GM21381 (cell line): ENCODE data around the gene ADAM30.

ENCODE experiments used
- ATAC-seq: cut with Tn5 transposase; IDR thresholded peaks from one replicate; pipeline ENCODE4 v1.9.1; 2021; ENCODE audit warnings: mild to moderate bottlenecking, moderate library complexity; ENCODE audit not compliant: unreplicated experiment

ADAM30 gene

GRCh38 chr1:119896303-119896702, at the start of gene ADAM30:
Gene ADAM30, minus strand, starts transcription at chr1:119896515. Its CDS starts 179 bp downstream, at chr1:119896336.
- ATAC-seq = no peak

- no peak for ATAC-seq
These were observed 46.9 kb upstream of the ADAM30 start for GRCh38 chr1:119943216-119943615.

GRCh38 chr1:119941392-119941791, 45.1 kb upstream of the ADAM30 start:
- no peak for ATAC-seq

- ATAC-seq = no peak
These were observed 44.4 kb upstream of the ADAM30 start for GRCh38 chr1:119940697-119941096.

GRCh38 chr1:119937198-119937597, 40.9 kb upstream of the ADAM30 start:
- no peak for ATAC-seq

- ATAC-seq = no peak
These were observed 39.6 kb upstream of the ADAM30 start for GRCh38 chr1:119935915-119936314.

- no peak for ATAC-seq
These were observed 39.1 kb upstream of the ADAM30 start for GRCh38 chr1:119935373-119935772.

- ATAC-seq = no peak
These were observed 37.1 kb upstream of the ADAM30 start for GRCh38 chr1:119933397-119933796.

- no peak for ATAC-seq
These were observed 33.5 kb upstream of the ADAM30 start for GRCh38 chr1:119929643-119930315.

- ATAC-seq = no peak
These were observed 30.2 kb upstream of the ADAM30 start for GRCh38 chr1:119926553-119926952.

- ATAC-seq = no peak
These were observed 28.9 kb upstream of the ADAM30 start for GRCh38 chr1:119924948-119925898.

- ATAC-seq = no peak
These were observed 24.0 kb upstream of the ADAM30 start for GRCh38 chr1:119920104-119920968.

GRCh38 chr1:119919241-119919640, 22.9 kb upstream of the ADAM30 start:
- ATAC-seq = no peak

- no peak for ATAC-seq
These were observed 22.0 kb upstream of the ADAM30 start for GRCh38 chr1:119918301-119918700.

- ATAC-seq = no peak
These were observed 21.2 kb upstream of the ADAM30 start for GRCh38 chr1:119917304-119918055.

- ATAC-seq = no peak
These were observed 19.2 kb upstream of the ADAM30 start for GRCh38 chr1:119915517-119915916.

- ATAC-seq = no peak
These were observed 17.8 kb upstream of the ADAM30 start for GRCh38 chr1:119914071-119914470.

- no peak for ATAC-seq
These were observed 16.6 kb upstream of the ADAM30 start for GRCh38 chr1:119912963-119913362.

- no peak for ATAC-seq
These were observed 15.5 kb upstream of the ADAM30 start for GRCh38 chr1:119911775-119912174.

- ATAC-seq = no peak
These were observed 14.3 kb upstream of the ADAM30 start for GRCh38 chr1:119910618-119911017.
